ENCODE results near the gene EMILIN2.

The EMILIN2 gene

DNA sequence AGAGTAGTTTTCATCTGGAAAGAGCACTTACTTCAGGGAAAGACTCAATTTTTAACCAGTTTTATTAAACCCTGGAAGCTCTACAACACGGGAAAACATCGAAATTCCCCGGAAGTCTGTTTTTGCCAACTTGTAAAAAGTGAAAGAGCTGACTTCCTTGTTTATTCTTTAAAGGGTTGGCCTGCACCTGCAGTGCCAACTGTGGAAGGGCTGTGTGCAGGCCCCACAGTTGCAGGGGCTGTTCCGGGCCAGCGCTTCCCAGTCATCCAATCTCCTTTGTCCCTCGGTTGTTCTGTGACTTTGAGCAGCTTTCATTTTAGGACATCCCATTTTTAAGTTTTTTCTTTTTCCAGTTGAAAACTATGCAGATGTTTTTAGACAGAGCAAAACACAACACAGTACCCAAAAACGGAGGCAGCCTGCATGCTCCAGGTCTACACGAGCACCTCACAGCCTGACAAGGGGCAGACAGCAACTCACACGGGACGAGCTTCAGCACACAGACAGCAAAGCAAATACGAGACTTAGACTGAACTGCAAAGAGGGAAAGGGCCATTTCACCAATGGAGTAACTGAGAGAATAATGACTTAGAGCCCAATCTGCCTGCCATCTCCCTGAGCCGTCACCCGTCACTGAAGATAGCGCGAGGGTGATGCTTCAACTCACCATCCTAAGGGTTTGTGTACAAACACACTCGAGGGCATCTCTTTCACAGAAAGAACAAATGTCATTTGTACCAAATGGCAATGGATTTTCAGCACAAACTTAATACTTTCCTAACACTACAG, 70.6 kb downstream of the EMILIN2 start:
- no peaks in the 10 kb centered on the region for H3K27me3 ChIP-seq (ENCODE audit: insufficient read depth, low read length)
- no peaks in the 10 kb centered on the region for H3K9me2 ChIP-seq (ENCODE audit: low read depth, low read length)
- H3K36me3 ChIP-seq (ENCODE audit: insufficient read depth, low read length) = peaks cover 19% of the 10 kb centered on the region; the same call in 1 of the 2 replicates
- no peaks in the 10 kb centered on the region for H3F3A ChIP-seq (ENCODE audit: insufficient read depth, low read length)
- no peak for TF ChIP-seq EZH2 (IDR thresholded peaks at IDR 0.05; ENCODE audit: borderline replicate concordance, low read length)
- no peaks in the 10 kb centered on the region for H3K9me3 ChIP-seq (ENCODE audit: low read length)
- peak overlapping the region; percentile 13 for H3K4me3 ChIP-seq (ENCODE audit: low read depth, low read length, poor library complexity, severe bottlenecking)
- H3K4me1 ChIP-seq (ENCODE audit: insufficient read depth, low read length, severe bottlenecking) = peaks cover 30% of the 10 kb centered on the region
- no peaks in the 10 kb centered on the region for H3K79me2 ChIP-seq (ENCODE audit: insufficient read depth, low read length)
- H3K9ac ChIP-seq (ENCODE audit: low read length) = peak overlapping the region; percentile 59
- no peaks in the 10 kb centered on the region for H4K20me1 ChIP-seq (ENCODE audit: insufficient read depth, low read length)
- no peak overlapping the region for H2AFZ ChIP-seq (ENCODE audit: low read length)
- H3K4me2 ChIP-seq (ENCODE audit: low read length) = peak overlapping the region; percentile 56
- H3K27ac ChIP-seq (ENCODE audit: low read depth, low read length, poor library complexity, severe bottlenecking) = peak overlapping the region; percentile 95

DNA sequence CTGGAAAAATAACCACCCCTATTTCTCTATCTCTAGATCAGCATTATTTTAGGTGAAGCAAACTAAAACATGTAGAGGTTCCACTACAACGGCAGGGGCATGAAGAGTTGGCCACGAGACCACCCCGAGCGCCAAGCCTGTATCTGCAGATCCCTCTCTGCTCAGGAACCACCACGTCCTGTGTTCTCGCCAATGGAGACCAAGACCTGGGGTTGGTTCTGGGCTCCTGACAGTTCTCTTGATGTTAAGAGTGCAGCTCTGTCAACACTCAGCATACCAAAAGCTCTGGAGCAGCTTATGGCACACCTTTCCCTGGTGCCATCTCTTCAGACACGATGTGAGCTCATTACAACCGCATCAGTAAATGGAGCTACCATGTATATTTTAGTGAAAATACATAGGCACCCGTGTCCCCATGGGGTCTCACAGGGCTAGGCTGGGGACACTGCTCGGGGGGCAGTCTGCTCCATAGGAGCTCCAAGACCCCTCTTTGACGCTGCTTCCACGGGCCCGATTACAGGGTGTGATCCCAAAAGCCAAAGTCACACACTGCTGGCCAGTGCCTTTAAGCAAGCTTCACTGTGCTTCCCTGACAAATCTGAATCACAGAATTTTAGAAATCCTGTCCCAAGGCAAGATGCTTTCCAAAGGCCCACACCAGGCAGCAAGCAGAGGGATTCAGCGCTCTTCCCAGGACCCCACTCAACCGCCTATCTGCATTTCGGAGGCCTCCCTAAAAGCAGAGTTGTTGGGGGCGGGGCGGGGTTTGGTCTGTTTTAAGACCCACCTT, 72.2 kb downstream of the EMILIN2 start:
- Histone ChIP-seq H3K4me3 (ENCODE audit: low read depth, low read length, poor library complexity, severe bottlenecking) (no peak overlapping the region), H3K4me2 (ENCODE audit: low read length) (no peak overlapping the region)

DNA sequence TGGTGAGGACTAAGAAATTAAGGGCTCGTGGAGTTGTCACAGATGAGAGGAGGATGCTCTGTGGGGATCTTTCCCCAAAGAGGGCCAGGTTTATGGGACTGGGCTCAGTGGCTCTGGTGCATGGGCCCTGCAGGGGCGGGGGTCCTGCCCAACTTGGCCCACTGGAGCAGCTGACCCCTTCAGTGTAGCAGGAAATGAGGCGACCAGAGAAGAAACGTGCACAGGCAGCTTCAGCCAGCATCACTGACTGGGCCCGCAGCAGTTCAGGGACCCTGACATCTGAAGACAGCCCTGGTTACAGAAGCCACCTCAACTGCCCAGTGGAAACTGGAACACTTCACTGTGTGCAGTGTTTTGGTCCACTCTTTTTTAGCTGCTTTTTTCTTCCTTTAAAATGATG, 72.8 kb downstream of the EMILIN2 start:
- Histone ChIP-seq H3K27ac (ENCODE audit: low read depth, low read length, poor library complexity, severe bottlenecking) (no peak overlapping the region), H3K4me3 (ENCODE audit: low read depth, low read length, poor library complexity, severe bottlenecking) (no peak overlapping the region), H3K79me2 (ENCODE audit: insufficient read depth, low read length) (no peaks in the 10 kb centered on the region), H3K9ac (ENCODE audit: low read length) (no peak overlapping the region), H3K27me3 (ENCODE audit: insufficient read depth, low read length) (no peaks in the 10 kb centered on the region), H3K4me2 (ENCODE audit: low read length) (no peak overlapping the region), H4K20me1 (ENCODE audit: insufficient read depth, low read length) (no peaks in the 10 kb centered on the region), H3K9me3 (ENCODE audit: low read length) (no peaks in the 10 kb centered on the region), H3K9me2 (ENCODE audit: low read depth, low read length) (no peaks in the 10 kb centered on the region), H2AFZ (ENCODE audit: low read length) (no peak overlapping the region), H3K4me1 (ENCODE audit: insufficient read depth, low read length, severe bottlenecking) (peaks cover 30% of the 10 kb centered on the region), H3K36me3 (ENCODE audit: insufficient read depth, low read length) (peaks cover 27% of the 10 kb centered on the region; the same call in 1 of the 2 replicates), H3F3A (ENCODE audit: insufficient read depth, low read length) (no peaks in the 10 kb centered on the region)
- TF ChIP-seq, protein P1, sequence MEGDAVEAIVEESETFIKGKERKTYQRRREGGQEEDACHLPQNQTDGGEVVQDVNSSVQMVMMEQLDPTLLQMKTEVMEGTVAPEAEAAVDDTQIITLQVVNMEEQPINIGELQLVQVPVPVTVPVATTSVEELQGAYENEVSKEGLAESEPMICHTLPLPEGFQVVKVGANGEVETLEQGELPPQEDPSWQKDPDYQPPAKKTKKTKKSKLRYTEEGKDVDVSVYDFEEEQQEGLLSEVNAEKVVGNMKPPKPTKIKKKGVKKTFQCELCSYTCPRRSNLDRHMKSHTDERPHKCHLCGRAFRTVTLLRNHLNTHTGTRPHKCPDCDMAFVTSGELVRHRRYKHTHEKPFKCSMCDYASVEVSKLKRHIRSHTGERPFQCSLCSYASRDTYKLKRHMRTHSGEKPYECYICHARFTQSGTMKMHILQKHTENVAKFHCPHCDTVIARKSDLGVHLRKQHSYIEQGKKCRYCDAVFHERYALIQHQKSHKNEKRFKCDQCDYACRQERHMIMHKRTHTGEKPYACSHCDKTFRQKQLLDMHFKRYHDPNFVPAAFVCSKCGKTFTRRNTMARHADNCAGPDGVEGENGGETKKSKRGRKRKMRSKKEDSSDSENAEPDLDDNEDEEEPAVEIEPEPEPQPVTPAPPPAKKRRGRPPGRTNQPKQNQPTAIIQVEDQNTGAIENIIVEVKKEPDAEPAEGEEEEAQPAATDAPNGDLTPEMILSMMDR (IDR thresholded peaks at IDR 0.05; ENCODE audit: low read length) = no peak
- TF ChIP-seq EZH2 (IDR thresholded peaks at IDR 0.05; ENCODE audit: borderline replicate concordance, low read length) = no peak

More for the DNA sequence above, 72.2 kb downstream of the EMILIN2 start:
- Histone ChIP-seq H3K36me3 (ENCODE audit: insufficient read depth, low read length) (peaks cover 20% of the 10 kb centered on the region; the same call in 1 of the 2 replicates), H3K79me2 (ENCODE audit: insufficient read depth, low read length) (no peaks in the 10 kb centered on the region), H3K27me3 (ENCODE audit: insufficient read depth, low read length) (no peaks in the 10 kb centered on the region), H2AFZ (ENCODE audit: low read length) (no peak overlapping the region), H3K9me2 (ENCODE audit: low read depth, low read length) (no peaks in the 10 kb centered on the region), H3K4me1 (ENCODE audit: insufficient read depth, low read length, severe bottlenecking) (peaks cover 30% of the 10 kb centered on the region), H3K9me3 (ENCODE audit: low read length) (no peaks in the 10 kb centered on the region), H3K9ac (ENCODE audit: low read length) (no peak overlapping the region), H3K27ac (ENCODE audit: low read depth, low read length, poor library complexity, severe bottlenecking) (peak overlapping the region; percentile 95), H4K20me1 (ENCODE audit: insufficient read depth, low read length) (no peaks in the 10 kb centered on the region), H3F3A (ENCODE audit: insufficient read depth, low read length) (no peaks in the 10 kb centered on the region)
- TF ChIP-seq, protein P1 (IDR thresholded peaks at IDR 0.05; ENCODE audit: low read length) = no peak
- no peak for TF ChIP-seq EZH2 (IDR thresholded peaks at IDR 0.05; ENCODE audit: borderline replicate concordance, low read length)

All from OCI-LY1 (cell line).